ENCODE measurements around the gene CTCFL.
"Not testable (repeated sequence)": the region's sequence is repeated elsewhere in the genome, so short reads cannot be mapped to it uniquely, and the experiment has no call there.

Gene CTCFL

GRCh38 chr20:57535297-57535696, 10.4 kb upstream of the CTCFL start:
- DNase-seq: no peak

- no peak for DNase-seq
These were observed 7.2 kb upstream of the CTCFL start for GRCh38 chr20:57532104-57532503.

- DNase-seq: no peak
These were observed 5.5 kb upstream of the CTCFL start for GRCh38 chr20:57530327-57530981.

- no peak for DNase-seq
These were observed 4.9 kb upstream of the CTCFL start for GRCh38 chr20:57529810-57530209.

GRCh38 chr20:57529160-57529585, 4.2 kb upstream of the CTCFL start:
- DNase-seq: no peak

- no peak for DNase-seq
These were observed 3.2 kb upstream of the CTCFL start for GRCh38 chr20:57528148-57528547.

- DNase-seq: no peak
These were observed 2.8 kb upstream of the CTCFL start for GRCh38 chr20:57527728-57528127.

GRCh38 chr20:57526885-57527460, 2.0 kb upstream of the CTCFL start:
- DNase-seq: no peak

GRCh38 chr20:57526087-57526884, 1.3 kb upstream of the CTCFL start:
- no peak for DNase-seq

- no peak for DNase-seq
These were observed 567 bp upstream of the CTCFL start for GRCh38 chr20:57525328-57526086.

GRCh38 chr20:57523782-57524181, 1.2 kb downstream of the CTCFL start:
- no peak for DNase-seq

GRCh38 chr20:57522380-57523140, 2.4 kb downstream of the CTCFL start:
- DNase-seq: no peak

- no peak for DNase-seq
These were observed 7.0 kb downstream of the CTCFL start for GRCh38 chr20:57517904-57518303.

- DNase-seq: peak; percentile 7
These were observed 10.6 kb downstream of the CTCFL start for GRCh38 chr20:57514273-57514751.

- DNase-seq: no peak
These were observed 11.7 kb downstream of the CTCFL start for GRCh38 chr20:57513199-57513598.

- no peak for DNase-seq
These were observed 12.5 kb downstream of the CTCFL start for GRCh38 chr20:57512432-57512831.

GRCh38 chr20:57511709-57512108, 13.2 kb downstream of the CTCFL start:
- DNase-seq: not testable (repeated sequence)

GRCh38 chr20:57509665-57510237, 15.2 kb downstream of the CTCFL start:
- DNase-seq: no peak

GRCh38 chr20:57508831-57509230, 16.1 kb downstream of the CTCFL start:
- DNase-seq: no peak

GRCh38 chr20:57508381-57508780, 16.6 kb downstream of the CTCFL start:
- no peak for DNase-seq

GRCh38 chr20:57507477-57507876, 17.5 kb downstream of the CTCFL start:
- DNase-seq: no peak

GRCh38 chr20:57505979-57506378, 19.0 kb downstream of the CTCFL start:
- DNase-seq: no peak

Measured in NCI-H2171 (cell line).